ENCODE data around the gene MPZL2. TPM values are rescaled to one million over a fixed set of nuclear protein-coding genes. Genes with fewer than 3 reads are reported as not detected.

The MPZL2 gene
- polyA plus RNA-seq, 1 donor from 2014 or later: not detected

GRCh38 chr11:118312328-118312727 lies 48.2 kb upstream of the MPZL2 start:
- H3K4me2 ChIP-seq (ENCODE audit: low read length): no peak overlapping the region
- no peaks in the 10 kb centered on the region for H3K36me3 ChIP-seq (ENCODE audit: insufficient read depth, low read length)
- no peaks in the 10 kb centered on the region for H3K79me2 ChIP-seq (replicated peaks; ENCODE audit: insufficient read depth, low read length)
- H3K27ac ChIP-seq (ENCODE audit: low read length): no peak overlapping the region
- no peaks in the 10 kb centered on the region for H4K20me1 ChIP-seq (ENCODE audit: insufficient read depth)
- no peak for TF ChIP-seq TAF1 (IDR thresholded peaks at IDR 0.05; ENCODE audit: low read depth)
- TF ChIP-seq CTCF (IDR thresholded peaks at IDR 0.05; ENCODE audit: poor library complexity, severe bottlenecking): no peak
- no peak for TF ChIP-seq MXI1 (conservative IDR thresholded peaks at IDR 0.05; ENCODE audit: poor library complexity, severe bottlenecking)
- TF ChIP-seq EP300 (conservative IDR thresholded peaks at IDR 0.05; ENCODE audit: poor library complexity, severe bottlenecking): no peak
- TF ChIP-seq EZH2 (IDR thresholded peaks at IDR 0.05; ENCODE audit: borderline replicate concordance, insufficient read depth, low read length, poor library complexity, severe bottlenecking): no peak
- no peak for TF ChIP-seq SMC3 (conservative IDR thresholded peaks at IDR 0.05; ENCODE audit: poor library complexity)
- no peak for TF ChIP-seq POLR2AphosphoS5 (IDR thresholded peaks at IDR 0.05)
- TF ChIP-seq RAD21 (conservative IDR thresholded peaks at IDR 0.05): no peak
- TF ChIP-seq REST (IDR thresholded peaks at IDR 0.05; ENCODE audit: borderline replicate concordance): no peak
- H3K9me3 ChIP-seq (ENCODE audit: low read length): no peaks in the 10 kb centered on the region
- H3K4me3 ChIP-seq (ENCODE audit: low read length): no peak overlapping the region
- no peak overlapping the region for H2AFZ ChIP-seq (ENCODE audit: low read depth, low read length)
- H3K27me3 ChIP-seq (ENCODE audit: insufficient read depth, low read depth, low read length): no peaks in the 10 kb centered on the region
- no peaks in the 10 kb centered on the region for H3K9me2 ChIP-seq (ENCODE audit: insufficient read depth, low read length)
- H3F3A ChIP-seq (ENCODE audit: insufficient read depth, low read length, poor library complexity, severe bottlenecking): no peaks in the 10 kb centered on the region
- no peak overlapping the region for H3K9ac ChIP-seq (ENCODE audit: low read length)

GRCh38 chr11:118311518-118311917 lies 47.4 kb upstream of the MPZL2 start:
- Histone ChIP-seq H3K79me2 (replicated peaks; ENCODE audit: insufficient read depth, low read length) (no peaks in the 10 kb centered on the region), H3F3A (ENCODE audit: insufficient read depth, low read length, poor library complexity, severe bottlenecking) (no peaks in the 10 kb centered on the region), H3K4me2 (ENCODE audit: low read length) (no peak overlapping the region), H3K27ac (ENCODE audit: low read length) (no peak overlapping the region), H3K9ac (ENCODE audit: low read length) (no peak overlapping the region), H4K20me1 (ENCODE audit: insufficient read depth) (no peaks in the 10 kb centered on the region), H3K9me2 (ENCODE audit: insufficient read depth, low read length) (no peaks in the 10 kb centered on the region), H3K36me3 (ENCODE audit: insufficient read depth, low read length) (no peaks in the 10 kb centered on the region), H3K9me3 (ENCODE audit: low read length) (no peaks in the 10 kb centered on the region), H3K4me3 (ENCODE audit: low read length) (no peak overlapping the region), H3K27me3 (ENCODE audit: insufficient read depth, low read depth, low read length) (no peaks in the 10 kb centered on the region), H2AFZ (ENCODE audit: low read depth, low read length) (no peak overlapping the region)
- TF ChIP-seq POLR2AphosphoS5 (IDR thresholded peaks at IDR 0.05): no peak
- TF ChIP-seq TAF1 (IDR thresholded peaks at IDR 0.05; ENCODE audit: low read depth): no peak
- no peak for TF ChIP-seq REST (IDR thresholded peaks at IDR 0.05; ENCODE audit: borderline replicate concordance)
- TF ChIP-seq EP300 (conservative IDR thresholded peaks at IDR 0.05; ENCODE audit: poor library complexity, severe bottlenecking): no peak
- TF ChIP-seq CTCF (IDR thresholded peaks at IDR 0.05; ENCODE audit: poor library complexity, severe bottlenecking): no peak
- TF ChIP-seq RAD21 (conservative IDR thresholded peaks at IDR 0.05): no peak
- no peak for TF ChIP-seq MXI1 (conservative IDR thresholded peaks at IDR 0.05; ENCODE audit: poor library complexity, severe bottlenecking)
- no peak for TF ChIP-seq EZH2 (IDR thresholded peaks at IDR 0.05; ENCODE audit: borderline replicate concordance, insufficient read depth, low read length, poor library complexity, severe bottlenecking)
- no peak for TF ChIP-seq SMC3 (conservative IDR thresholded peaks at IDR 0.05; ENCODE audit: poor library complexity)
